Stimulated activated CD8-positive, alpha-beta memory T cell treated with anti-CD3 and anti-CD28 coated beads, Interleukin-2, amount 100 ng/mL, for 1 hour (primary cell): ENCODE results near the gene SLC1A2.

Experiments used
- DNase-seq, 2 donors: peaks; one replicate each; pipeline ENCODE4 v3.0.0-alpha.2; 2020; ENCODE audit warnings: low read depth in 2 of 2

The SLC1A2 gene

DNA sequence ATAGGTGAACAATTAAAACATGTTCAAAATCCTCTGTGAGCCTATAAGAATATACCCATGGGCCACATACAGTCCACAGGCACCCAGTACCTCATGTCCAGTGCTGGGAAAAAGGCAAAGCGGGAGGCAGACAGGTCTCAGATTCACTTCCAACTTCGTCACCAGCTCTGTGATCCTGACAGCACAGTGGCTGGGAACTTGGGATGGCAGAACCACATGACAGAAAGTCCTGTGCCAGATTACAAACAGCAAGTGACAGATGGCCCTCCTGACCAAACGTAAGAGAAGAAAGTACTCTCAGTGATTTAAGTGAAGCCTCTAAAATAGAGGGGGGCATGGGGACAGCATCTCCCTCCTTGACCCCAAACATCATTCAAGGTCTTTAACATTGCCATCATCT, 5.8 kb downstream of the SLC1A2 start:
- no peak for DNase-seq

DNA sequence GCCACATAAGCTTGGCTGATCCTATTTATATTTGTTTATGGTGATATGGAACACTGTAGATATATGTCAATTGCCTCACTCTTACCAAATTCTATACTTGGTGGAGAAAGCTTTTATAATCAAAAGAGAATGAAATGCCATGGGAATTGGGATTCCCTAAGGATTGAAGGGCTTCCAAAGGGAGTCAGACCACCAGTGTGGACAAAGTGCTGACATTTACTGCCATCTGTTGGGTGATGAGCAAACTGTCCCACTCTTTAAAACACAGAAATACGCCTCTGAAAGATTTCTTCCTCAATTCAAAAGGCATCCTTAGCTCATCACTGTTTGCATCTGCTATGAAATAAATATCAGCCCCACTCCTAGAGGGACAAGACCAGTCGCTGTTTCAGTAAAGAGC, 7.1 kb downstream of the SLC1A2 start:
- DNase-seq = no peak

DNA sequence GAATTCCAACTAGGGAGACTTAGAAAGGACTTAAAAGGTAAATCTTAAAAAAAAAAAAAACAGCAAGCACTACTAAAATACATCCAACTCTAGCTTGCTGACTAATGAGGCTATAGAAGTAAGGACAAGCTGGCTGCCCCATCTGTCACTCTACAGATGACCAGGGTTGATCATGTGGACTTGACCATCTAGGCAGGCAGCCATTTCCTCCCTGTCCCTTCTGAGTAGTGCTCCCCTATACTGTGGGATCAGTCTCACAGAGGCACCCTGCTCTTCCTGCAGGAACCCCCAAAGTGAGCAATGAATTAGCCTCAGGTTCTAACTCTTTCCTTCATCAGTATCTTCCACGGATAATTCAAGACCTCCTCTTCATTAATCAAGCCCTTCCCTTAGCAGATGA, 12.3 kb downstream of the SLC1A2 start:
- no peak for DNase-seq

DNA sequence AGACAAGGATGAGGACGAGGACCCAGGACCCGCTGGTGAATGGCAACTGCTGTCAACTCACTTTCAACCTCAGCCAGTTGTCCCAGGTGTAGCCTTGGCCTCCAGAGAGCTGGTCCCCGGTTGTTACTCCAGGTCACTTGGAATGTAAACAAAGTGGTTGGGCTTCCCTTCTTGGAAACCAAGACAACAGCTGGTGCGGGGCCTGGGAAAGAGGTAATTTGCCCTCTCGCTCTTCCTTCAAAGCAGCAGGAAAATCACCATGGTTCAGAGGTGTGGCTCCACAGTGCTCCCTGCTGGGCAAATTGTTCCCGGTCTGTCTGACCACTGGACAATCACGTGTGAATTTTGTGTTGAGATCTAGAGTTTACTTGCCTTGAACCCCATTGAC, 15.0 kb downstream of the SLC1A2 start:
- DNase-seq = no peak

DNA sequence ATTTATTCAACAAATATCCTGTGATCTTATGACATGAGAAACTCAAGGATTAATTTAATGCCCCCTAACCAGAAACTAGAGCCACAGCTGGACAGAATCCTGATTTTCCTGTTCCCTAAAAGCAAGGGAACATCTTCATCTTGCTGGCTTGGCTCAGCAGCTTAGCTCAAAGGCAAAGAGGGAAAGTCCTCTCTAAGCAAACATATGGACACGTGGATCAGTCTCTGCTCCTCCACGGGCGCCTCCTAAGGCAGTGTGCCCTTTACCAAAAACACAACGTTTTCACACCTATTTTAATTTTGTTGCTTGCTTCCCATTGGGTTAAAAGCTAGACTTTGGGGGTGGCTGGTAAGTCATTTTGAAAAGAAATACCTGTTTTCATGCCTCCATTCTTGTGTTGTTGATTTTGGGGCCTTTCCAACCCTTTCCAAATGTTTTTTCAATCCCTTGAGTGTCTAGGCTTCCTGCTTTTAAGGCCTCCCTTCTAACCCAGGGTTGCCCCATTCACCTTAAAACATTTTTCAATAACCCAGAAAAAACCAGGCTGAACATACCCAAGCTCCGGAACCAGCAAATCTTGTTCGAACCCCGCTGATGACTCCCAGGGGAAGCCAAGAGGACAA, 15.5 kb downstream of the SLC1A2 start:
- no peak for DNase-seq

DNA sequence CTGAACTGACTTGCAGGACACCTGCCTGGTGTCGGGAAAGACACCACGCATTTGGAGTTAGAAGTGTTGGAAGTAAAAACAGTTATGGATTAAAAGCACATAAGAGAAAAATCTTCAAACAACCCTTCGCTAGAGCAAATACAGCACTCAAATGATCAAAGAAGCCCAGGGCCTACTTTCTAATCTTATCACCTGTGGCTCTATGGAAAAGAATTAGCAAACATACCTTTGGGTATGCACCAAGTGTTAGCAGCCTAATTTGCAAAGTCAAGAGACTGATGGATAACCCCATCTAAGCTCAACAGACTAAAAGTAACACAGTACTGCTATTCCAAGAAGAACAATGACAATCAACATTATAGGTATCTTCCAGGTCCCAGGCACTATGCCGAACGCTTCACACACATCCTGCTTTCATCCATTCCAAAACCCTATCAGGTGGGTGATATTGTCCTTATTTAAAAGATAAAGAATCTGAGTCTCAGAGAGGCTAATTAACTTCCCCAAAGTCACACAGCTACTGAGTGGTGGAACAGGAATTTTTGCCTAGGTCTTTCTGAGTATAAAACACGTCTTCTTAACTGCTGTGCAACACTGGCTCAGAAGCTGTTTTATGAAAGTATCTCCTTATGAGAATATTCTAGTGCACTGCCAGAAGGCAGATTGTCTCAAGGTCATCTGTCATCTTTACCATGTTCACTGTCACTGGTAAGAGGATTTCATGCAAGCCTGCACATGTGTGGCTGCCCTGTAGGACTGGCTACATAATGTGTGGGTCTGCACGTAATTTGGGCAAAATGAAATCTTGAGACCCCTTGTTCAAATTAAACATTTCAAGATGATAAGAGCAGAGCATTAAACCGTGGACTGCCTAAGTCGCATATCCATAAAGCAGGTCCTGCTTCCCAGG, 16.4 kb downstream of the SLC1A2 start:
- DNase-seq = no peak

DNA sequence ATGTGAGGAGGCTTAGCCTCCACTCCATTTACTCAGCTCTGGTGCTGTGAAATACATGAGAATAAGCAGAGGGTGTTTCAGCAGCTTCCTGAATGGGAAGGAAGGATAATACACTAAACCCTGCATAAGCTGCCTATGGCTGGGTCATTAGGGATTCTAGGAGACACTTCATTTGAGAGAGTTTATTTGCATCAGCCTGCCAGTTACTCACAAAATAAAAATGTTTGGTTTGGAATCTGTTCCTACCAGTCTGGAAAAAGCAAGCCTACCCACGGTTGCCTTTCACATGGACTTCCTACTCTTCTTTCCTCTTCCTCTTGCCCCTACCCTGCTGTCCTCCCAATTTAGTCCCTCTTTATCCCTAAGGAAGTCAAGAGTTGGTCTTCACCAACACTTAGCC, 20.5 kb downstream of the SLC1A2 start:
- no peak for DNase-seq

DNA sequence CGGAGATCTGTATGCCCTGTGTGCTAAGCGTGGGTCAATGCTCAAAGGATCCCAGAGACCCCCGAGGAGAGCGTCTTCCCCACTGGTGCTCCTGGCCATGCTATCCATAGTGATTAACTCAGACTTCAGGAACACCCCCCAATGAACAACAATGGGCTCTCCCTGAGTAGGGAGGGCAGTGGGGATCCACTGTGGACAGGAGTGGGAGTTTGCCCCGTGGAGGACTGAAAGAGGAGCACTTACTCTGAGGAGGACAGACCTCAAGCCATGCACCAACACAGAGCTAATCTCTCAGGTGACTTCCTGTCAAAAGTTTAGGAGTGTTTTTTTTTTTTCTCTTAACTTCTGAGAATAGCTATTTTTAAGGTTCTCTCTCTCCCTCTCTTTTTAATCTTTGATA, 24.4 kb downstream of the SLC1A2 start:
- no peak for DNase-seq

DNA sequence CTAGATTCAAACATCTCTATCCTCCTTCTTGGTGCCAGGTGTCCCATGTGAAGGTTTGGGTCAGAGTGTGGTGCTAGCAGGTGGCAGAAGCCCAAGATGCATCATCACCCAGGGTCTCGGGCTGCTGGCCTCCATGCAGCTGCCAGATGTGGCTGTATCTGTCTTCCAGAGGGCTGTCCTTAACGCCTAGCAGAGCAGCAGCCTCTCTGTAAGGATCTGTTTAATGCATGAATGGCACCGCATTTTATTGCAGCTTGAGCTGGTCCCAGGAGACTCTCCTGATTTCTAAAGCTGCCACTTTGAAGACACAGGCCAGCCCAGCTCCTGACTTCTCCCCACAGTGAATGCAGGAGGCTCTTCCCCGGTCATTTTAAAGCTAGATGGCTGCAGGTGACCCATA, 26.3 kb downstream of the SLC1A2 start:
- DNase-seq = no peak

DNA sequence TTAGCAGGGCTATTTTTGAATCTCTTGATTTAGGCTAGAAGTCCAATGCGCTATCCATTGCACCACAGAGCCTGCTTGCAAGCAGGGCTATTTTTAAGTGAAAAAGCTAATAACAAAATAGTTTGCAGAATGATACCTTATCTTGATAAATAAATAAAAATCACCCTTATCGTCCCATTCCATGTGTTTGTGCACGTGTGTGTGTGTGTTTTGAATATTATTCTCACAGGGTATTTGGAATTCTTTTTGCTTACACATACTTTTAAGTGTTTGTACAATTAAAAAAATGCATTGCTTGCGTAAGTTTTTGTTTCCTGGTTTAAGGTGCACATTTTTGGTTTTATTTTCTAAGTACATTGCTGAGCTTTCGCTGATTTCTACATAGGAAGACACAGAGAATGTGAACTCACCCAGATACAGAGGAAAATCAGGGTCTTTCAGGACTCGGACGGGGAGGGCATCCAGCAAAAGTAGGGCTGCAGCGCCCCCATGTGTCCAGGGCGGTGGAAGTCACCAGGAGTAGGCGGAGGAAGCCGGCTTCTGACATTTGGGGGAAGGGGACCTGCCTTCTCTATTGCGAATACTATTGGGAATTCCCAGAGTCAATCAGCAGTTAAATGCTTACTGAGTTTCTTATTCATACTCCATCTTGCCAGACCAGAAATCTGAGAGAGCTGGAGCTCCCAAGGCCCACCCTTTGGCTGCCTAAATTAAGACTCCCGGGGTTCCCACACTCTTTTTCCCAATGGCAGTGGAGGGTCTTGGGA, 27.3 kb downstream of the SLC1A2 start:
- peak; percentile 64 to 77 for DNase-seq

DNA sequence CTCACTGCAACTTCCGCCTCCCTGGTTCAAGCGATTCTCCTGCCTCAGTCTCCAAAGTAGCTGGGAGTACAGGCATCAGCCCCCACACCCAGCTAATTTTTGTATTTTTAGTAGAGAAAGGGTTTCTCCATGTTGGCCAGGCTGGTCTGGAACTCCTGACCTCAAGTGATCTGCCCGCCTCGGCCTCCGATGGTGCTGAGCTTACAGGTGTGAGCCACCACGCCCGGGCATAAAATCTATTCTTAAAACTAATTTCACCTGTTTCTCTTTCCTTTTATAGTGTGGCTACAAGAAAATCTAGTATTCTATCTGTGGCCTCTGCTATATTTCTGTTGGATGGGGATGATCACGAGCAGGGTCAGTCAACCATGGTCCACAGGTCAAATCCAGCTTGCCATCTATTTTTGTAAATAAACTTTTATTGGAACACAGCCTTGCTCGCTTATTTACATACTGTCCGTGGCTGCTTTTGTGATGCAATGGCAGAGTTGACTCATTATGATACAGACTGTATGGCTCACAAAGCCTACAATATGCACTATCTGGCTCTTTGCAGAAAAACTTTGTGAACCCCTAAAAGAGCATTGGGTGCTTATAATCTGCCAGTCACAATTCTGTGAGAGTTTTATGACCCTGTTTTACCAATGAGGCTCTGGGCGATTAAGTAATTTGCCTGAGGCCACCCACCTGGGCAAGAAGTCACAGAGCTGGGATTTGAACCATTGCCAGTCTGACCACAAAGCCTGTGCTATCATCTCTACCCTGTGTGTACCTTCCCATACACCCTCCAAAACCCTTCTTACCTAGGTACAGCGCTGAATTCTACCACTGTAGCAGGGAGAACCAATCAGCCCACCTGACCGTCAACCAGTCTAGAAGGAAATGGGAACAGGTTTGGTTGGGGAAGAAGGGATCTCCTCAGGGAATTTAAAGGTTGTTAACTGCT, 28.3 kb downstream of the SLC1A2 start:
- DNase-seq = no peak

DNA sequence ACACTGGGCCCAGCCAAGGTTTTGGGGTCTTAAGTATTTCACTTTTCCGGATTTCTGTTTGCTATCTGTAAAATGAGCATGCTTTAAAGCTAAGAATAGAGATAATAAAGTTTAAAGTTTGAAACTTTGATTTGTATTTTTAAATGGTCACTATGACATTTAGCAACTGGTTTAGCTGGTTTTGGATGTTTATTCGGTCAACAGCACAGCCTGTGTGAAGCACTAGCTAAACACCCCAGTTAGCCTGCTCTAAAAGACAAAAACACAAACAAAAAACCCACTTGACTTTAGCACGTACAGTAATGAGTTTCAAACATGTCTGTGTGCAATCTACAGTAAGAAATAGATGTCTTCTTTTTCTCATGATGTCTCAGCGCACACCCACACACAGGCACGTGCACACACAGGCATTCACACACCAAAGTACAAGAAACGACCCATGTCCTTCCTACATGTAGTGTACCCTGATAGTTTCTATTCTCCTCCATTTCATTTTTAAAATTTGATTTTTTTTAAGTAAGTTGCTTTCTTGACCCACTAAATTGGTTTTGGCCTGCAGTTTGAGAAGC, 29.4 kb downstream of the SLC1A2 start:
- DNase-seq = no peak

DNA sequence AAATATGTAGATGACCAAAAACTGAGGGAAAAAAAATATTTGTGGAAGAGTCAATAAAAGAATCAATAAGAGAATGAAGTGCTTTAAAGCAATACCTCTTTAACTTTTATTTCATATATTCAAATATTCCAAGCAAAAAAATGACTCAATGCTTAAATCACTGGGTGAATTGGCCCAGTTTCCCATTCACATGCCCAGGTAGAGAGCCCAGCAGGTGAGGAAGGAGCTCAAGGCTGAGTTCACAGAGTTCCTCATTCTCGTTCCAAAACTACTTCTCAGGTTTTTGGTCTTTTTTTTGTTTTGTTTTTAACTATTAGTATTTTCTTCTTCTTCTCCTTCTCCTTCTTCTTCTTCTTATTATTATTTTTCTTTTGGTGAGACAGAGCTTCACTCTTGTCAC, 30.2 kb downstream of the SLC1A2 start:
- DNase-seq = no peak

DNA sequence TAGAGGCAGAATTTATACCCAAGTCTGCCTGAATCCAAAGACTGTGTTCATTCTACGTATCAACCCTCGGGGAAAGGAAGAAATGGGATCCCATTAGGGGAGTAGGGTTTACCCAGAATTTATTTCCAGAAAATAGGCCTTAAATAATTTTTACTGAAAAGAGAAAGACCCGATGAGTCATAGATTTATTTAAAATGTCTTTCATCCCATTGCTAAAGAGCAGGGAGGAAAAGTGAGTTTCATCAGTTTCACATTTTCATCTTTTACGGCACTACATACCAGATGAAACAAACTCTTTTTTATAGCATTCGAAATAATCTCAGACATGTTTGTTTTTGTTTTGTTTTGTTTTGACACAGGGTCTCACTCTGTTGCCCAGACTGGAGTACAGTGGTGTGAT, 31.3 kb downstream of the SLC1A2 start:
- no peak for DNase-seq

DNA sequence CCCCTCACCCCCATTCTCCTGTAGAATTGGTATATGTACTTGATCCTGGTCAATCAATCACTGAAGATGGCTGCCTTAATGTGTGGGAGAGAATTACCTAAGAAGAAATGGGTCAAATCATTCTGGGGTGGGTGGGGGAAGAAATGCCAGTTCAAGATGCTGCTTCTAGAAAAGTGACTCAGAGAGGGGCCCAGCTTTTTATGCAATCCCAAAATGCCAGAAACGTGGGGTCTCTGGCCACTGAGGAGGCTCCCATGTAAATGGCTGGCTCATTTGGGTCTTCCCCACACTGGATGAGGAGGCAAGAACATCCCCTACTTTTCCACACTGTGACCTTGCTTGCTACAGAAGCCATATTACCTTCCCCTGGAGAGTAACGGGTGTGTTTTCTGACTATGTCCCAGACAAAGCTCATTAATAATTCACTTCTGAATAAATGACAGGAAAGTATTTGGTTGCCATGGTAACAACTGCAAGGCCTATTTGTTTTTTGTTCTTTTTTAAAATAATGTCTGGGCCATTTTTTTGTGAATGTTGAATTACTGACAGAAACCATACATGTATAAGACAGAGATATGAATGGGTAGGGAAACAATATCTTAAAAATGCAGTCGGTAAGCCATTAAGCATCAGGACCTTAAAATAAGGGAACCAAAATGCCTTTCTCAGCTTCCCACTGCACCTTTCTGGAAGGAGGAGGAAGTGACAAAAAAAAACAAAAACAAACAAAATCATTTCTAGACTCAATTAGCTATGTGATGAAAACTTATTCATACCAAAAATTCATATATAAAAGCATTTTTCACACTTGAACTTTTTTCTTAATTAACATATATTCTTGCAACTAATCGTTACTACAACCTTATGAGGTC, 32.0 kb downstream of the SLC1A2 start:
- no peak for DNase-seq

DNA sequence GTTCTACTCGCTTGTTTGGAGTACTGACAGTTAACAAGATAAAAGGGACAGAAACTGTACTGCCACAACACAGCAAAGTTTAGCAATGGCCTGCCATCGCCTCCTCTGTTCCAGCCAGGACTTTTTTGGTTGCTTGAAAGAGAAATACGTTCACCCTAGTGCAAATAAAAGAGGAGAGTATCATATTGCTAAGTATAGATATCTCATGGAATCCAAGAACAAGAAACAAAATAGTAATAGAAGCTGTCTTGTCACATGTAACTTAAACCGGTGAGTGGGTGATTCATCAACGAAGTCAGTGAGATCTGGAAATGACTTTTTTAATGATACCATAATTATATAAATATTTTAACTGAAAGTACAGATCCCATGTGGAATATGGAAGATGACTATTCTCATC, 35.4 kb downstream of the SLC1A2 start:
- no peak for DNase-seq

DNA sequence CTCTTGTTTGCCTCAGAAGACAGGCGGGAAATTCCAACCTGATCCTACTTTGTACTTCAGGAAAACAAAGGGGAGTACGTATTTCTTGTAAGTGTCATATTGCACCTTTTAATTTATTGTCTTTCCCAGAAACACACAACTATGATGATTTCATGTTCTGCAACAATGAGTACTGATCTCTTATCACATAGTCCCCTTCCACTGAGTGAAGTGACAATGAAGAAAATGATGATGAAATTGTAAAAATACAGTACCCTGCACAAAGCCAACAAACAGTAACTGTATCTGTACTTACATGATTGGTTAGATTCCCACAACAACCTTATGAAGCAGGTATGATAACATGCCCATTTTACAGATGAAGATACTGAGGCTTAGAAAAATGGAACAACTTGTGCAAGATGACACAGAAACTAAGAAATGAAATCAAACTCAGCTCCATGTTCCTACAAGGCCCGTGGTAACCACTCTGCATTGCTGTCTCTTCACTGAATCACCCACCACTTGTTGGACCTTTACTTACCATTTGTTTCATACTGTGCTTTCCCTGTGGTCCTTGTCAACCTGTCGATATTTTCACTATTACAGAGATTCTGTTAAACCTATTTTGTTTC, 37.5 kb downstream of the SLC1A2 start:
- DNase-seq = no peak

DNA sequence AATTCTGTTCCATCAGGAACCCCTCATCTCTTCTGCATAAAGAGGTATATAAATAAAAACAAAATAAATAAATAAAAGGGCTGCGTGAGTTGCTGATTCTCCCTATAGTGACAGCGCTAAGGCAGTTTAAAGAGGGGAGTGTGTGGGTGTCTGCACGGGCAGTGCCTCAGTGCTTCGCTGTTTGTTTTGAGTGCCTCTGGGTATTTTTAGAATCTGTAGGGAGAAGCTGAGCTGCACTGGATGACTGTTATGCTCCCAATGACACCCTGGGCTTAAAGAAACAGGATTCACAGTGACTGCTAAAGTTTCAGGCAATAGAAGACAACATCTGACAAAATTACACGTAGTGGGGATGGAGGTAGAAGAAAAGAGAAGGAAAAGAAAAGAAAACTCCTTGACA, 38.8 kb downstream of the SLC1A2 start:
- DNase-seq = no peak

DNA sequence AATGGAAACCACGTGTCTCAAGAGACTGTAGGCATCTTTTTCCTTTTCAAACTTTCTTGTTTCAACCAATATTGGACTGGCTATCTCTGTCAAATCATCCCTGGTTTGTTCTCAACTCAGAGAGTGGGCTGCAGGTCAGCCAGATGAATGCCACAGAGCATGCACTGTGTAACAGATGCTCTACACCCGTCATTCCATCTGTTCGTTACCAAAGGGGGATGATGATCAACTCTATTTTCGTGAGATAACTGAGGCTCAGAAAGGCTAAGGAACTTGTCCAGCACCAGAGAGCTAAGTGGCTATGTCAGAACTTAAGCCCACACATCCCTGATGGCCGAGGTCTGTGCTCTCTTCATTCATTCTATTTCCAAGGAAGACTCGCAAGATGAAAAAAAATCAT, 42.1 kb downstream of the SLC1A2 start:
- no peak for DNase-seq

DNA sequence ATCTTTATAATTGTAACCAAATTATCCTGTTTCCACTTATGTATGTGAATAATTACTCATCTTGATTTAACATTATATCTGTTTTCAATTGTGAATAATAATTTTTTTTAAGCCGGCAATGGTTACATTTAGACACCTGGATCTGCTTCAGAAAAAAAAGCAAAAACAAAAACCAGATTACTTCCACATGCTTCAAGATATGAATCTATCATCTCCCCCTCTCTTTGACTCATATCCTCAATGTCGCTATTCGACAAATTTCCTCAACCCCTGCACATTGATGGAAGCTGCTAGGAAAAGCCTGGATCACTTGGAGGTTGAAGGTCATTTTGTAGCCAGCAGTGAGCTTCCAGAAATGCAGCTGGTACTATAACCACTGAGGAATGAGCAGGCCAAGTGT, 42.7 kb downstream of the SLC1A2 start:
- no peak for DNase-seq
